HPDE6-E6E7 (cell line): ENCODE results near the gene GJB5.

Experiments
- DNase-seq: peaks from one replicate; pipeline ENCODE4 v3.0.0; 2011; ENCODE audit warnings: missing footprints; ENCODE audit errors: extremely low spot score

GJB5 gene

GRCh38 chr1:34776911-34777310, 22.1 kb downstream of the GJB5 start:
- DNase-seq = no peak

GRCh38 chr1:34777519-34778321, 22.9 kb downstream of the GJB5 start:
- DNase-seq = no peak

- no peak for DNase-seq
Measured at GRCh38 chr1:34778381-34778780, 23.5 kb downstream of the GJB5 start.

DNA sequence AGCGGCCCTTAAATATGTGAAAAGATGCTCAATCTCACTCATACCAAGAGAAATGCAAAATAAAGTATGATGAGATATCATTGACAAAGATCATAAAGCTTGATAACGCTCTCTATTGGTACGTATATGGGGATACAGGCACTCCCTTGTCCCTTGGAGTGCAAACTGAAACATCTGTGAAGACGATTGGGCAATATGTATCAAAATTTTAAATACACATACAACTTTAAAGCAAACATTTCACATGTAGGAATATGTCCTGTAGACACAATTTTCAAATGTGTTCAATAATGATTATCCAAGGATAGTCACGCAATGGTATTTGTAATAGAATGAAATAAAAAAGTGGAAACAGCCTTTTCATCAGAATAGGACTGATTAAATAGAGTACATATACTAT, 24.2 kb downstream of the GJB5 start:
- no peak for DNase-seq

DNA sequence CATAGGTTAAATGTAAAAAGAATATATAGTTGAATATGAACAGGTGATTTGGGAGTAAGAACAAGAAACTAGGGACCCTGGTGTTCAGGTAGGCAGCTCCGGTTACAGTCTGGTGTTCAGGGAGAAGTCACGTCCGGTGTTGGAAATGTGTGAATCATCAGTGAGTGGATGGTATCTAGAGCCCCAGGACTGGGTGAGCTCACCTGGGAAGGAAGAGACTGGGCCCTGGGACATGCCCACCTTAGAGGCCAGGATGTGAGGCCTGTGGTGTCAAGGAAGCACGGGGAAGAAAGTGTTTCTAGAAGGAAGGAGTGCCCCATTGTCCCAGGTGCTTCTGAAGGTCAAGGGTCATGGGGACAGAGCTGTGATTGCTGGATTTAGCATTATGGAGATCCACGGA, 24.7 kb downstream of the GJB5 start:
- DNase-seq = peak; percentile 85

DNA sequence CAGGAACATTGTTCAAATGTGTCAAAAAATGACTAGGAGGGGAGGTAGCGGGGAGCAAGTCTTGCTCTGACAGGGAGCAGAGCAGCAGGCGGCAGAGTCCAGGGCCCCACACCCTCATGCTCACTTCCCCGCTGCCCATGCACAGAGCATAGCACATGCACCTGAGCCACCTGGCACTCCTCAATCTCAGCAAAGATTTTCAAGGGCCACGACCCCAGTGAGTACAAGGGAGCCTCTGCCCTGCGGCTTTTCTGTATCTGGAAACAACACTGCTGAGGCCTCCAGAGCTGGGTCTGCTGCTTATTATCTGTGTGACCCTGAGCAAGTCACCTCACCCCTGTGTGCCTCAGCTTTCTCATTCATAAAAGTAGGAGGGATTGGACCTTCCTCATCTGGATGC, 25.1 kb downstream of the GJB5 start:
- DNase-seq = no peak

DNA sequence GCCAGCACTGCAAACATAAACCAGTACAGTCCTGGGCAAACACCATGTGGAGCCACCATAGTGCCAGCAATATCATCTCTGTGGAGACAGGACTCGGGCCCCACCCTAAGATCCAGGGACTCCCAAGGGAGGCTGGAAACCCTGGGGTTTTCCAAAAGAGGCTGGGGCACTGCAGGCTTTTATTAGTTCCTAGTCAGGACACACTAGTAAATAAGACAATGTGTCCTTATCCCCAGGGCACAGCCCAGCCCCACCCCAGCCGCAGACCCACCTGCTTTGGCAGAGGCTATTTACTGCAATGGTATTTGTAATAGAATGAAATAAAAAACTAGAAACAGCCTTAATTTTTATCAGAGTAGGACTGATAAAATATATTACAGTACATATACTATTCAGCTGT, 25.7 kb downstream of the GJB5 start:
- DNase-seq = no peak

DNA sequence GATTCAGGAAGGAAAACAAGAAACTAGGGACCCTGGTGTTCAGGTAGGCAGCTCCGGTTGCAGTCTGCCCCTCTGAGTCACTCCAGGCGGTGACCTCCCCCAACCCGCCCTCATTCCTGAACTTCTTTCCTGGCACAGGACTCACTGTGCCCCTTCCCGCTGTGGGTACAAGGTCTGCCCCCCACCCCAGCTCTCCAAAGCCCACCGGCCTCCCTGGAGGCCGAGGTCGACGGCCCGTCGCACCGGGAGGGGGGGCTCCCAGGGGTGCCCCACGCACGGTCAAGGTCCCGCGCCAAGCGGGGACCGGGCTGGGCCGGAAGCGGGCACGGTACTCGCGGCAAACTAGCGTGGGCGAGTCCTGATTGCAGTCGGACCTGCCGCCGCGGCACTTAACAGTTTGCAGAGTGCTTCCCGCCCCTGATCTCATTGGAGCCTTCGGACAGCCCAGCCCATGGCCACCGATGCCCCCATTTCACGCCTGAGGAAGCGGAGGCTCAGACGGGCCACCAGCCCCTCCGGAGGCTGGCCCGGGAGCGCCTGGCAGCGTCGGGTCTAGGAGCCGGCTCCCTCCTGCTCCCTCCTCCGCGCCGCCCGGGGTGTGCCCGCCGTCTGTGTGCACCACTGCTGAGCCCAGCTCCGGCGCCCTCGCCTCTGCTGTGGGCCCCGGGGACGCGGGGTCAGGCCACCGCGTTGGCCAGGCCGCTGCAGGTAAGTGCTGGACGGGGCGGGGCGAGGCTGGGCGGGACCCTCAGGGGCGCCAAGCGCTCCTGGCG, 26.4 kb downstream of the GJB5 start, which contains the start of gene GJB3:
GJB3 (plus strand) TSS at position 144 of the 773 bp plus-strand sequence. CDS start 3,549 bp downstream, outside the sequence.
- no peak for DNase-seq

- peak; percentile 80 for DNase-seq
Measured at GRCh38 chr1:34781844-34782391, 27.1 kb downstream of the GJB5 start.

- no peak for DNase-seq
Measured at GRCh38 chr1:34784751-34785221, 29.9 kb downstream of the GJB5 start.

DNA sequence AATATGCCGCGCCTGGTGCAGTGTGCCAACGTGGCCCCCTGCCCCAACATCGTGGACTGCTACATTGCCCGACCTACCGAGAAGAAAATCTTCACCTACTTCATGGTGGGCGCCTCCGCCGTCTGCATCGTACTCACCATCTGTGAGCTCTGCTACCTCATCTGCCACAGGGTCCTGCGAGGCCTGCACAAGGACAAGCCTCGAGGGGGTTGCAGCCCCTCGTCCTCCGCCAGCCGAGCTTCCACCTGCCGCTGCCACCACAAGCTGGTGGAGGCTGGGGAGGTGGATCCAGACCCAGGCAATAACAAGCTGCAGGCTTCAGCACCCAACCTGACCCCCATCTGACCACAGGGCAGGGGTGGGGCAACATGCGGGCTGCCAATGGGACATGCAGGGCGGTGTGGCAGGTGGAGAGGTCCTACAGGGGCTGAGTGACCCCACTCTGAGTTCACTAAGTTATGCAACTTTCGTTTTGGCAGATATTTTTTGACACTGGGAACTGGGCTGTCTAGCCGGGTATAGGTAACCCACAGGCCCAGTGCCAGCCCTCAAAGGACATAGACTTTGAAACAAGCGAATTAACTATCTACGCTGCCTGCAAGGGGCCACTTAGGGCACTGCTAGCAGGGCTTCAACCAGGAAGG, 30.5 kb downstream of the GJB5 start:
- no peak for DNase-seq

GRCh38 chr1:34785875-34786470, 31.1 kb downstream of the GJB5 start:
- DNase-seq = no peak

DNA sequence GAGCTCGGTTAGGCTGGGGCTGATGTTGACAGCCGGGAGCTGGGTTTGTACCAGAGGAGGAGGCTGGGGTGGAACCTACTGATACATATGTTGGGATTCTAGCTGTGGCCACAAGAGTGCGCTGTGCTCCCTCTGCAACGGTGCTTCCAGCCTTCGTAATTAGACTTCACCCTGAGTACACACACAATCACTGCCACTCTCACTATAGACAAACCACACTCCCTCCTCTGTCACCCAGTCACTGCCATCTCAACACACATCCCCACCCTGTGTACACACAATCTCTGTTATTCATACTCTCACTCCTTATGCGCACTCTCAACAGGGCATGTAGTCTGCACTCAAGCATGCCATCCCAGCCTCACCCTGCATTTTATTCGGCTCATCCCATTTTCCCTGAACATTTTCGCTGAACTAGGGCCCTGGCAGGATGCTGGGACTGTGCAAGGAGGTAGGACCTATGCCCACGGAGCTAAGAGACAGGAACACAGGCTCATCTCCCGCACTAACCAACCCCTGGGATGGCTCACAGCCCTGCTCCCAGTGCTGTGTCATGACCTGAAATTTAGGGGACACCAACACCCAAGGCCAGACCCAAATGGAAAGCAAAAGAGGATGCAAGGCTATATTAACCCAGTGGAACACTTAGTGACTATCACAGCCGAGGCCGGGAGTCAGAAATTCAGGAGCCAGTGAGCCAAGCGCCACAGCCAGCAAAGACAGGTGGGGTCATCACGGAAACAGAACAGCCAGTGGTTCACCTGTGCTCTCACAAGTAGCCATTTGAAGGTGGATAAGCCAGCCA, 31.9 kb downstream of the GJB5 start:
- DNase-seq = no peak

GRCh38 chr1:34787461-34788420, 32.9 kb downstream of the GJB5 start:
- DNase-seq = no peak

DNA sequence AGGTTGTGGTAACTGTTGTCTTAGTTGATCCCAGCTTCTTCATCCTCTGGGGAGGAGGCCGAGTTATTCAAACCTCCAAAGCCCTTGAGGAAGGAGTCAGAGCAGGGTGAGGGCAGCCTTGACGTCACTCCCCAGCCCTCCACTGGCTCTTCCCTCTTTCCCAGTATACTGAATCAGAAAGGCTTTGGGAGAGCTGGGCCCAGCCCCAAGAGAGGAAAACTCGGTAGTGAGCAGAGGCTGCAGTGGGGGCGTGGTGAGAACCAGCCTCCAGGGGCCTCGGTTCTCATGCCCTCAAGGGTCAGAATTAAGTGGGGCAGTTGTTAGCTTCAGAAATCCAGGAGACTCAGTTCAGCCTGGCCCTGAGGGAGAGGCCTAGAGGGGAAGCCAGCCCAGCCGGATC, 36.1 kb downstream of the GJB5 start:
- no peak for DNase-seq

- no peak for DNase-seq
Measured at GRCh38 chr1:34792424-34792823, 37.6 kb downstream of the GJB5 start.

GRCh38 chr1:34792868-34793727, 38.3 kb downstream of the GJB5 start, which contains the start of gene GJA4:
Gene GJA4 (plus strand): TSS chr1:34792999. CDS start chr1:34794214, 1,215 bp downstream.
- no peak for DNase-seq

- DNase-seq = no peak
Measured at GRCh38 chr1:34794001-34794789, 39.3 kb downstream of the GJB5 start.
